Ascending aorta (tissue), 2 donors: ENCODE data around the gene SHOC2. TPM values are rescaled to one million over a fixed set of nuclear protein-coding genes. Genes with fewer than 3 reads are reported as not detected.

Experiments
- DNase-seq, 2 donors: peaks; one replicate each; pipeline ENCODE4 v3.0.0-alpha.2; 2019; ENCODE audit warnings: low spot score in 2 of 2
- H3K27ac ChIP-seq, 2 donors: fragments of 200-600 bp; sonication (generic); one replicate each; pipeline ENCODE4 v1.5.1; 2016 to 2017; ENCODE audit warnings: mild to moderate bottlenecking in 1 of 2
- H3K27me3 ChIP-seq: fragments of 200-600 bp; sonication (generic); one replicate; pipeline ENCODE4 v1.5.1; 2017
- H3K36me3 ChIP-seq, 2 donors: fragments of 200-600 bp; sonication (generic); one replicate each; pipeline ENCODE4 v1.5.1; 2016
- H3K4me1 ChIP-seq, 2 donors: fragments of 200-600 bp; sonication (generic); one replicate each; pipeline ENCODE4 v1.5.1; 2016 to 2017; ENCODE audit warnings: mild to moderate bottlenecking in 1 of 2
- H3K4me3 ChIP-seq, 2 donors: fragments of 200-600 bp; sonication (generic); one replicate each; pipeline ENCODE4 v1.5.1; 2016 to 2017; ENCODE audit warnings: mild to moderate bottlenecking in 1 of 2
- H3K9me3 ChIP-seq, 2 donors: fragments of 200-600 bp; sonication (generic); one replicate each; pipeline ENCODE4 v1.5.1; 2016
- intact Hi-C: fragments of 100-400 bp; cut with DNase I; formaldehyde crosslinking; loops from one replicate; pipeline ENCODE4 v1.15.1; 2023
- total RNA-seq: library from RNA; depleted of rRNA; stranded (reverse); fragments of >200 nt; gene quantifications from one replicate; pipeline ENCODE4 v1.1.0, GENCODE V29; 2016
- TF ChIP-seq, protein P1 (sequence below), 3 experiments: fragments of 200-600 bp in 2 of 3; fragments of 450-650 bp in 1 of 3; sonication (generic) in 2 of 3; IDR thresholded peaks; one replicate each; pipeline ENCODE4 v1.5.1; 2016 to 2019; ENCODE audit warnings: antibody characterized with exemption in 3 of 3, mild to moderate bottlenecking in 1 of 3, moderate library complexity in 1 of 3

Gene SHOC2
- total RNA-seq, 1 donor from 2014 or later: 49.6 TPM

DNA sequence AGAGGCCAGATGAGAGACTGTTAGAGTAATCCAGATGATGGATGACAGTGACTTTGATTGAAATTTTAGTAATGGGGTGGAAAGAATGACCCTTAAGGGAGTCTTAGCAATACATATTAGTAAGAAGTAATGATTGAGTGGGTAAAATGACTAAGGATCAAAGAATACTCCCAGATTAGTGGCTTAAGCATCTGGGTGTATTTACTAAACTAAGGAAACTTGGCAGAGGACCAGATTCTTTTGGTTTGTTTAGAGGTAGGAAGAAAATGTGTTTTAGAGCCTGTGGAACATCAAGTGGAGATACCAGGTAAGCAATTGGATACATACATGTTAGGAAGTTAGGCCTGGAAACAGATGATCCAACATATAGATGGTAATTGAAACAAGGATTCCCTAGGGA lies 98.6 kb downstream of the SHOC2 start:
- no peak for DNase-seq
- intact Hi-C loops: no loop called here
- Histone ChIP-seq H3K27me3 (no peaks in the 10 kb centered on the region), H3K36me3 (peaks cover 0 to 33% of the 10 kb centered on the region in 2 donors), H3K4me1 (no peaks in the 10 kb centered on the region), H3K27ac (no peak overlapping the region), H3K4me3 (no peak overlapping the region), H3K9me3 (no peaks in the 10 kb centered on the region)
- TF ChIP-seq, protein P1, sequence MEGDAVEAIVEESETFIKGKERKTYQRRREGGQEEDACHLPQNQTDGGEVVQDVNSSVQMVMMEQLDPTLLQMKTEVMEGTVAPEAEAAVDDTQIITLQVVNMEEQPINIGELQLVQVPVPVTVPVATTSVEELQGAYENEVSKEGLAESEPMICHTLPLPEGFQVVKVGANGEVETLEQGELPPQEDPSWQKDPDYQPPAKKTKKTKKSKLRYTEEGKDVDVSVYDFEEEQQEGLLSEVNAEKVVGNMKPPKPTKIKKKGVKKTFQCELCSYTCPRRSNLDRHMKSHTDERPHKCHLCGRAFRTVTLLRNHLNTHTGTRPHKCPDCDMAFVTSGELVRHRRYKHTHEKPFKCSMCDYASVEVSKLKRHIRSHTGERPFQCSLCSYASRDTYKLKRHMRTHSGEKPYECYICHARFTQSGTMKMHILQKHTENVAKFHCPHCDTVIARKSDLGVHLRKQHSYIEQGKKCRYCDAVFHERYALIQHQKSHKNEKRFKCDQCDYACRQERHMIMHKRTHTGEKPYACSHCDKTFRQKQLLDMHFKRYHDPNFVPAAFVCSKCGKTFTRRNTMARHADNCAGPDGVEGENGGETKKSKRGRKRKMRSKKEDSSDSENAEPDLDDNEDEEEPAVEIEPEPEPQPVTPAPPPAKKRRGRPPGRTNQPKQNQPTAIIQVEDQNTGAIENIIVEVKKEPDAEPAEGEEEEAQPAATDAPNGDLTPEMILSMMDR (IDR thresholded peaks at IDR 0.05): no peak

DNA sequence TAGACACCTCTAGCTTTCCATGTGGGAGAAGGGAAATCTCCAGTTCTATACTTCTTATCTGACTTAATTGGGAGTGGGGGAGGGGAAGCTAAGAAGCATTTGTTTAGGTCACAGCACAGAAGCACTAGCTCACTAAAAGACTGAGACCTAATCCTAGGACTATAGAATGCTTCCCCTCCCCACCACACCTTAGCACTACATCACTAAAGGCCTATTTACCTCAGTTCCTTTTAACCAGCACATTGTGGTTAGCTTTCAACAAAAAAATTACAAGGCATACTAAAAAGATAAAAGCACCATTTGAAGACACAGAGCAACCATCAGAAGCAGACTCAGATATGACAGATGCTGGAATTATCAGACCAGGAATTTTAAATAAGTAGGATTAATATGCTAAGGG lies 103.7 kb downstream of the SHOC2 start:
- TF ChIP-seq, protein P1 (IDR thresholded peaks at IDR 0.05): no peak
- Histone ChIP-seq H3K36me3 (peaks cover 0 to 26% of the 10 kb centered on the region in 2 donors), H3K27ac (no peak overlapping the region), H3K27me3 (no peaks in the 10 kb centered on the region), H3K4me1 (no peaks in the 10 kb centered on the region), H3K4me3 (no peak overlapping the region), H3K9me3 (peaks cover 0 to 11% of the 10 kb centered on the region in 2 donors)
- DNase-seq: no peak
- intact Hi-C loops: no loop called here

DNA sequence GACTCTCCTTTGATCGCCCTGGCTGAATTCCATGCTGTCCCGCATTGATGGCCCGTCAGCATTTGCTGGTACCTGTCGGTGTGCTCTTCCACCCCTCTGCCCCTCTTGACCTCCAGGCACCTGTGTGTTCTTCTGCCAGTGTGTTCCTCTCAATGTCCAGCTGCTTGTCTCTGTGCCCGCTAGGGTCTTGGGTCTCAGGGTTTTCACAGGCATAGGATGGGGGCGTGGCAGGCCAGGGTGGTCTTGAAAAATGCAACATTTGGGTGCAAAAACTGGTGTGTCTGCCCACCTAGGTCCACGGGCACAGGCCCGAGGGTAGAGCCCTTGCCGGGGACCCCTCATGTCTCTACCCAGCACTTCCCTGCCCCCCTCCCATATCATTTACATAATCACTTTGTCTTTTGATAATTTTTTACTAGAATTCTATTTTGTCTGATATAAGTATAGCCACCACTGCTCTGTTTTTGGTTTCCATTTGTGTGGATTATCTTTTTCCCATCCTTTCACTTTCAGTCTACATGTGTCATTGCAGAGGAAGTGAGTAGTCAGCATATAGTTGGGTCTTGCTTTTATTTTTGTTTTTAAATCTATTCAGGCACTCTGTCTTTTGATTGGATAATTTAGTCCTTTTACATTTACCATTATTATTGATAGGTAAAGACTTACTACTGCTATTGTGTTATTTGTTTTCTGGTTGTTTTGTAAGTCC lies 110.8 kb downstream of the SHOC2 start:
- H3K27ac ChIP-seq: no peak overlapping the region
- no peak overlapping the region for H3K4me3 ChIP-seq
- intact Hi-C loops: no loop called here
- no peak for DNase-seq
- H3K4me1 ChIP-seq: no peaks in the 10 kb centered on the region
- peaks cover 4 to 11% of the 10 kb centered on the region in 2 donors for H3K9me3 ChIP-seq
- no peaks in the 10 kb centered on the region for H3K27me3 ChIP-seq
- TF ChIP-seq, protein P1 (IDR thresholded peaks at IDR 0.05): no peak
- H3K36me3 ChIP-seq: no peaks in the 10 kb centered on the region

DNA sequence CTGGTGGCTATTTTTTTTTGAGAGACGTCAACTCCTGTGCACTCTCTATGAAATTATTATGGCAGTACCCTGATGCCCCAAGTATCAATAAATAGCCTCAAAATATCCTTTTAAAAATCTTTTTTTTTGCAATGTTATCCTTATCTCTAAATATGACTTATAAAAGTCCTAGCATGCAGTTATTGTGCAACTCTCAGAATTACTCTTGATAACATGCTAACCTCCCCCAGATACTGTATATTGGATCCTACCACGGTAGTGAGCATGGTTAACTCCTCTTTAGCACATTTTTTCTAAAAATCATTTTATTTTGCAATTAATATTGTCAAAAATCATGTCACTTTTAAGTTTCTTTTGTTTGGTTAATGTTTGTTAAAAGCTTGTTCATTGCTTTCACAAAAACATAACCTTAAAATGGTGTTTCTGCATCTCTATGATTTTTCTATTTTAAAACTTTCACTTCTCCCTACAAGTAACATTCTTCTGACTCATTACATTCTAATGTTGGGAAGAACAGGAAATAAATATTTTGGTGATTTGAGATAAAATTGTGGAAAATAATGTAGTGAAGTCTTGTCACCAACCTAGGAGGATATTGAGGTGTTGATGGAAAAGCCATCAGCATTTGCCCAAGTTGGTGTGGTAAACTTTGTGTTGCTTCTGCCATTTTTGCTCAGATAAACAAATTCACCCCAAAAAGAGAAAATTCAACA lies 115.3 kb downstream of the SHOC2 start:
- intact Hi-C loops: no loop called here
- no peaks in the 10 kb centered on the region for H3K4me1 ChIP-seq
- H3K4me3 ChIP-seq: no peak overlapping the region
- no peak for DNase-seq
- no peaks in the 10 kb centered on the region for H3K27me3 ChIP-seq
- TF ChIP-seq, protein P1 (IDR thresholded peaks at IDR 0.05): no peak
- H3K9me3 ChIP-seq: peaks cover 4 to 25% of the 10 kb centered on the region in 2 donors
- no peaks in the 10 kb centered on the region for H3K36me3 ChIP-seq
- no peak overlapping the region for H3K27ac ChIP-seq

DNA sequence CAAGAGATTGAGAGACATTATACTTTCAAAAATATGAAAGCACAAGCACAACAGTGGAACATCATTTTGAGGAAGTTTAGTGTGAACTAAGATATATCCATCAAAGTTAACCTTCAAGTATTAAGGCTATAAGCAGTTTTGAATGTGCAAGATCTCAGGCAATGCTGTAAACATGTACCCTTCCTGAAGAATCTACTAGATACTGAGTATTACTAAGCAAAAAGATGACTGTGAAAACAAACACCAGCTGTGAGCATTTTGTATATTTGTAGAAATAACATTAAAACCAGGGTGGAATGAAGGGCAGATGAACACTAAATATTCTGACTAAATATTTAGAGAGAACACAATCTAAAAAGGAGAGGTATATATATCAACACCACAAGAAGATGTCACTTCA lies 116.1 kb downstream of the SHOC2 start:
- Histone ChIP-seq H3K27ac (no peak overlapping the region), H3K4me3 (no peak overlapping the region), H3K4me1 (no peaks in the 10 kb centered on the region), H3K27me3 (no peaks in the 10 kb centered on the region), H3K9me3 (peaks cover 4 to 33% of the 10 kb centered on the region in 2 donors), H3K36me3 (no peaks in the 10 kb centered on the region)
- intact Hi-C loops: no loop called here
- no peak for DNase-seq
- TF ChIP-seq, protein P1 (IDR thresholded peaks at IDR 0.05): no peak
